Measurements from ENCODE around the gene KDM4E.
A peak's percentile ranks its signal among the peaks of the same experiment; 100 is the strongest.

The KDM4E gene

DNA sequence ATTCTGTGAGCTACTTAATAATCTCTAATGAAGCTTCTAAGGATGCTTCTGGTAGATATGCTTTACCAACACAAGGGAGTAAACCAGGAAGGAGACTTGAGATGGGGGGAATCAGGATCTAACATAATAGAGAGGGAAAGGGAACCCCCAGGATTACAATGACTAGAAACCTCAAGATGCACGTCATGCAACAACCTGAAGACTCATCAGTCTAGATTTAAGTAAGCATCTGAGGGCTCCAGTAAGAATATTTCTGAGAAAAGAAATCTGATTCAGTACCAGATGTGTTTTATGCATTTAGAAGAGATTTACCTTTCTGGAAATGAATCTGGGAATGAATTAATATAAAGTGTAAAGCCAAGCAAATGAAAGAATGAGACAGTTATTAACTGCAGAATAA lies 36.3 kb upstream of the KDM4E start:
- TF ChIP-seq, protein P1, sequence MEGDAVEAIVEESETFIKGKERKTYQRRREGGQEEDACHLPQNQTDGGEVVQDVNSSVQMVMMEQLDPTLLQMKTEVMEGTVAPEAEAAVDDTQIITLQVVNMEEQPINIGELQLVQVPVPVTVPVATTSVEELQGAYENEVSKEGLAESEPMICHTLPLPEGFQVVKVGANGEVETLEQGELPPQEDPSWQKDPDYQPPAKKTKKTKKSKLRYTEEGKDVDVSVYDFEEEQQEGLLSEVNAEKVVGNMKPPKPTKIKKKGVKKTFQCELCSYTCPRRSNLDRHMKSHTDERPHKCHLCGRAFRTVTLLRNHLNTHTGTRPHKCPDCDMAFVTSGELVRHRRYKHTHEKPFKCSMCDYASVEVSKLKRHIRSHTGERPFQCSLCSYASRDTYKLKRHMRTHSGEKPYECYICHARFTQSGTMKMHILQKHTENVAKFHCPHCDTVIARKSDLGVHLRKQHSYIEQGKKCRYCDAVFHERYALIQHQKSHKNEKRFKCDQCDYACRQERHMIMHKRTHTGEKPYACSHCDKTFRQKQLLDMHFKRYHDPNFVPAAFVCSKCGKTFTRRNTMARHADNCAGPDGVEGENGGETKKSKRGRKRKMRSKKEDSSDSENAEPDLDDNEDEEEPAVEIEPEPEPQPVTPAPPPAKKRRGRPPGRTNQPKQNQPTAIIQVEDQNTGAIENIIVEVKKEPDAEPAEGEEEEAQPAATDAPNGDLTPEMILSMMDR (IDR thresholded peaks at IDR 0.05; ENCODE audit: low read length) = no peak
- no peak for TF ChIP-seq EZH2 (IDR thresholded peaks at IDR 0.05; ENCODE audit: borderline replicate concordance, low read length)
- Histone ChIP-seq H3K4me3 (ENCODE audit: low read depth, low read length, poor library complexity, severe bottlenecking) (no peak overlapping the region), H3K27me3 (ENCODE audit: insufficient read depth, low read length) (no peaks in the 10 kb centered on the region), H3K9ac (ENCODE audit: low read length) (no peak overlapping the region), H3K4me2 (ENCODE audit: low read length) (no peak overlapping the region), H3K9me2 (ENCODE audit: low read depth, low read length) (no peaks in the 10 kb centered on the region), H3K4me1 (ENCODE audit: insufficient read depth, low read length, severe bottlenecking) (no peaks in the 10 kb centered on the region), H3K36me3 (ENCODE audit: insufficient read depth, low read length) (no peaks in the 10 kb centered on the region), H4K20me1 (ENCODE audit: insufficient read depth, low read length) (no peaks in the 10 kb centered on the region), H3K27ac (ENCODE audit: low read depth, low read length, poor library complexity, severe bottlenecking) (no peak overlapping the region), H3K9me3 (ENCODE audit: low read length) (no peaks in the 10 kb centered on the region), H2AFZ (ENCODE audit: low read length) (no peak overlapping the region), H3F3A (ENCODE audit: insufficient read depth, low read length) (no peaks in the 10 kb centered on the region), H3K79me2 (ENCODE audit: insufficient read depth, low read length) (no peaks in the 10 kb centered on the region)

DNA sequence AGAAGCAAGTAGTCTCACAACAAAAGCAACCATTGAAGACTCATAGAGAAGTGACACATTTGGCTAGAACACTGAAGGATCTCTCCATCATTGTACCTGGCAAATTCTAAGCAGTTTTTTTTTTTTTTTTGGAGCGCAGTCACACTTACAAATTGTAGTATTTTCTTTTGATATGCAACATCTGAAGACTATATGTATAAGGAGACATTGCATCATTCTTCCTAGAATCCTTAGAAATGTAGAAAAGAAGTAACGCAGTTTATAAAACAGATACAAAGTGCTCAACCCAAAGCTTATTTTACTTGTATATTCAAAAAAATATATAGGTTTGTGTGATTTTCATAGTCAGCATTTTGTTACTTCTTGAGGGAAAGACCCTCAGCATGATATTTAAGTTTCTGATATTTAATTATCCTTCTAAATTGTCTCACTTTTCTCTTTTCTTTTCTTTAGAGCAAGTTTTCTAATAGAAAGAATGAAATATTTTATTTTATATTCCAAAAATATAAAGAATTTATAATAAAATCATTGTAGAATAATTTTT lies 31.6 kb upstream of the KDM4E start:
- Histone ChIP-seq H3K36me3 (ENCODE audit: insufficient read depth, low read length) (no peaks in the 10 kb centered on the region), H3K9me3 (ENCODE audit: low read length) (no peaks in the 10 kb centered on the region), H3K9ac (ENCODE audit: low read length) (no peak overlapping the region), H3K9me2 (ENCODE audit: low read depth, low read length) (no peaks in the 10 kb centered on the region), H3K27me3 (ENCODE audit: insufficient read depth, low read length) (no peaks in the 10 kb centered on the region), H4K20me1 (ENCODE audit: insufficient read depth, low read length) (no peaks in the 10 kb centered on the region), H2AFZ (ENCODE audit: low read length) (no peak overlapping the region), H3K4me1 (ENCODE audit: insufficient read depth, low read length, severe bottlenecking) (no peaks in the 10 kb centered on the region), H3K79me2 (ENCODE audit: insufficient read depth, low read length) (no peaks in the 10 kb centered on the region), H3K4me3 (ENCODE audit: low read depth, low read length, poor library complexity, severe bottlenecking) (no peak overlapping the region), H3K4me2 (ENCODE audit: low read length) (no peak overlapping the region), H3K27ac (ENCODE audit: low read depth, low read length, poor library complexity, severe bottlenecking) (no peak overlapping the region), H3F3A (ENCODE audit: insufficient read depth, low read length) (no peaks in the 10 kb centered on the region)
- TF ChIP-seq, protein P1 (IDR thresholded peaks at IDR 0.05; ENCODE audit: low read length) = no peak
- TF ChIP-seq EZH2 (IDR thresholded peaks at IDR 0.05; ENCODE audit: borderline replicate concordance, low read length) = no peak

DNA sequence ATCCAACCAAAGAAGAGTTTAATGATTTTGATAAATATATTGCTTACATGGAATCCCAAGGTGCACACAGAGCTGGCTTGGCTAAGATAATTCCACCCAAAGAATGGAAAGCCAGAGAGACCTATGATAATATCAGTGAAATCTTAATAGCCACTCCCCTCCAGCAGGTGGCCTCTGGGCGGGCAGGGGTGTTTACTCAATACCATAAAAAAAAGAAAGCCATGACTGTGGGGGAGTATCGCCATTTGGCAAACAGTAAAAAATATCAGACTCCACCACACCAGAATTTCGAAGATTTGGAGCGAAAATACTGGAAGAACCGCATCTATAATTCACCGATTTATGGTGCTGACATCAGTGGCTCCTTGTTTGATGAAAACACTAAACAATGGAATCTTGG lies 27.6 kb upstream of the KDM4E start:
- H3K4me1 ChIP-seq (ENCODE audit: insufficient read depth, low read length, severe bottlenecking) = no peaks in the 10 kb centered on the region
- TF ChIP-seq, protein P1 (IDR thresholded peaks at IDR 0.05; ENCODE audit: low read length) = peak; percentile 11; the same call in 1 of the 2 replicates
- no peak for TF ChIP-seq EZH2 (IDR thresholded peaks at IDR 0.05; ENCODE audit: borderline replicate concordance, low read length)
- H2AFZ ChIP-seq (ENCODE audit: low read length) = no peak overlapping the region
- no peaks in the 10 kb centered on the region for H3K9me2 ChIP-seq (ENCODE audit: low read depth, low read length)
- no peaks in the 10 kb centered on the region for H3K79me2 ChIP-seq (ENCODE audit: insufficient read depth, low read length)
- no peak overlapping the region for H3K9ac ChIP-seq (ENCODE audit: low read length)
- no peak overlapping the region for H3K4me2 ChIP-seq (ENCODE audit: low read length)
- no peak overlapping the region for H3K27ac ChIP-seq (ENCODE audit: low read depth, low read length, poor library complexity, severe bottlenecking)
- no peaks in the 10 kb centered on the region for H3K27me3 ChIP-seq (ENCODE audit: insufficient read depth, low read length)
- no peaks in the 10 kb centered on the region for H3K36me3 ChIP-seq (ENCODE audit: insufficient read depth, low read length)
- no peaks in the 10 kb centered on the region for H3K9me3 ChIP-seq (ENCODE audit: low read length)
- no peaks in the 10 kb centered on the region for H3F3A ChIP-seq (ENCODE audit: insufficient read depth, low read length)
- no peak overlapping the region for H3K4me3 ChIP-seq (ENCODE audit: low read depth, low read length, poor library complexity, severe bottlenecking)
- H4K20me1 ChIP-seq (ENCODE audit: insufficient read depth, low read length) = no peaks in the 10 kb centered on the region

Measured in OCI-LY1 (cell line).